MCF 10A (cell line): Measurements from ENCODE around the gene PHF10. TPM values are rescaled to one million over a fixed set of nuclear protein-coding genes. Genes with fewer than 3 reads are reported as not detected.

Experiments
- BruUV-seq: library from RNA; stranded (reverse); fragments of 400-500 nt; replicated peaks from 2 replicates; lab custom pipeline; 2021; lab: Mats Ljungman, UMichigan
- CTCF ChIA-PET: fragments of 300-600 bp; sonication (Branson Sonifier 250); formaldehyde crosslinking; extraction: SDS; loops from one replicate; lab custom pipeline; 2021; ENCODE audit warnings: antibody characterized with exemption, inconsistent platforms; lab: Yijun Ruan, JAX
- POLR2A ChIA-PET: fragments of 300-600, 350-650 bp; sonication (Branson Sonifier 250); formaldehyde crosslinking; extraction: SDS; loops from one replicate; lab custom pipeline; 2020; ENCODE audit warnings: antibody characterized with exemption, inconsistent platforms; lab: Yijun Ruan, JAX
- DNase-seq: peaks from one replicate; pipeline ENCODE4 v3.0.0-alpha.2; 2018; ENCODE audit not compliant: unreplicated experiment
- H3K27ac Mint-ChIP-seq: one replicate; pipeline ENCODE4 v1.8.0; 2022; ENCODE audit warnings: mild to moderate bottlenecking, low read depth, mixed read lengths; ENCODE audit not compliant: unreplicated experiment
- H3K27me3 Mint-ChIP-seq: one replicate; pipeline ENCODE4 v1.8.0; 2022; ENCODE audit warnings: mixed read lengths; ENCODE audit not compliant: insufficient read depth, unreplicated experiment
- H3K36me3 Mint-ChIP-seq: one replicate; pipeline ENCODE4 v1.8.0; 2022; ENCODE audit warnings: mild to moderate bottlenecking, moderate library complexity, mixed read lengths; ENCODE audit not compliant: insufficient read depth, unreplicated experiment
- H3K4me1 Mint-ChIP-seq: one replicate; pipeline ENCODE4 v1.8.0; 2022; ENCODE audit warnings: mixed read lengths; ENCODE audit not compliant: insufficient read depth, unreplicated experiment
- H3K4me3 Mint-ChIP-seq: one replicate; pipeline ENCODE4 v1.8.0; 2022; ENCODE audit warnings: mild to moderate bottlenecking, moderate library complexity, mixed read lengths; ENCODE audit not compliant: unreplicated experiment
- H3K9me3 Mint-ChIP-seq: one replicate; pipeline ENCODE4 v1.8.0; 2022; ENCODE audit warnings: mixed read lengths; ENCODE audit not compliant: unreplicated experiment
- intact Hi-C: fragments of 100-400 bp; cut with micrococcal nuclease; formaldehyde crosslinking; loops from 2 replicates; pipeline ENCODE4 v1.14.1; 2022
- total RNA-seq: library from RNA; stranded (reverse); gene quantifications from 2 replicates; pipeline ENCODE4 v1.2.3, GENCODE V29; 2022
- TF ChIP-seq, protein P1 (sequence below): fragments of 200-600 bp; IDR thresholded peaks from one replicate; pipeline ENCODE4 v1.8.0; 2022; ENCODE audit warnings: antibody characterized with exemption, mild to moderate bottlenecking; ENCODE audit not compliant: unreplicated experiment

The PHF10 gene
- total RNA-seq, 1 experiment from 2014 or later, result 27.2 TPM

DNA sequence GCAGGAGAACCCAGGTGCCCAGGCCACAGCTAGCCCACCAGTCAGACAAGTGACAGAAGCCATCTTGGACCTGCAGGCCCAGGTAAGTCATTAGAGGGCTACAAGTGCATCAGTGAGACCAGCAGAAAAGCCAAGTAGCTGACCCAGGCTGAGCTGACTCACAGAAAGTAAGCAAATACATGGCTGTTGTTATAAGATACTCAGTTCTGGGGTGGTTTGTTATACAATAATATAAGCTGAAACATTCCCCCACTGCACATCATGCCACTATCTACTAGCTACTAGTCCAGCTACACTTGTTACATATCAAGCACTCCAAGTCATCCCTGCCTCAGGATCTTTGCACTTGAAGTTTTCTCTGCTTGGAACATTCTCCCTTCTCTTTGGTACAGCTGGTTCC, 17.0 kb upstream of the PHF10 start:
- CTCF ChIA-PET, result interaction anchor here (0.7 kb wide), 1 partner anchor 506 kb away, joined by 3 read pairs; no protein-coding TSS in a partner anchor
- BruUV-seq, result no TSS peak
- DNase-seq, result no peak
- H3K4me1 Mint-ChIP-seq, result no peaks in the 10 kb centered on the region
- no peak overlapping the region for H3K27ac Mint-ChIP-seq
- H3K36me3 Mint-ChIP-seq, result no peaks in the 10 kb centered on the region
- no peaks in the 10 kb centered on the region for H3K9me3 Mint-ChIP-seq
- POLR2A ChIA-PET, result interaction anchor here (1.2 to 1.8 kb wide), 2 partner anchors 9 to 10 kb away, joined by 5 to 9 read pairs; partner anchors contain the start of genes DYNLT2 and ERMARD
- TF ChIP-seq, protein P1, sequence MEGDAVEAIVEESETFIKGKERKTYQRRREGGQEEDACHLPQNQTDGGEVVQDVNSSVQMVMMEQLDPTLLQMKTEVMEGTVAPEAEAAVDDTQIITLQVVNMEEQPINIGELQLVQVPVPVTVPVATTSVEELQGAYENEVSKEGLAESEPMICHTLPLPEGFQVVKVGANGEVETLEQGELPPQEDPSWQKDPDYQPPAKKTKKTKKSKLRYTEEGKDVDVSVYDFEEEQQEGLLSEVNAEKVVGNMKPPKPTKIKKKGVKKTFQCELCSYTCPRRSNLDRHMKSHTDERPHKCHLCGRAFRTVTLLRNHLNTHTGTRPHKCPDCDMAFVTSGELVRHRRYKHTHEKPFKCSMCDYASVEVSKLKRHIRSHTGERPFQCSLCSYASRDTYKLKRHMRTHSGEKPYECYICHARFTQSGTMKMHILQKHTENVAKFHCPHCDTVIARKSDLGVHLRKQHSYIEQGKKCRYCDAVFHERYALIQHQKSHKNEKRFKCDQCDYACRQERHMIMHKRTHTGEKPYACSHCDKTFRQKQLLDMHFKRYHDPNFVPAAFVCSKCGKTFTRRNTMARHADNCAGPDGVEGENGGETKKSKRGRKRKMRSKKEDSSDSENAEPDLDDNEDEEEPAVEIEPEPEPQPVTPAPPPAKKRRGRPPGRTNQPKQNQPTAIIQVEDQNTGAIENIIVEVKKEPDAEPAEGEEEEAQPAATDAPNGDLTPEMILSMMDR, result no peak
- peaks cover 9% of the 10 kb centered on the region for H3K27me3 Mint-ChIP-seq
- no peak overlapping the region for H3K4me3 Mint-ChIP-seq
- intact Hi-C loops, result no loop called here

DNA sequence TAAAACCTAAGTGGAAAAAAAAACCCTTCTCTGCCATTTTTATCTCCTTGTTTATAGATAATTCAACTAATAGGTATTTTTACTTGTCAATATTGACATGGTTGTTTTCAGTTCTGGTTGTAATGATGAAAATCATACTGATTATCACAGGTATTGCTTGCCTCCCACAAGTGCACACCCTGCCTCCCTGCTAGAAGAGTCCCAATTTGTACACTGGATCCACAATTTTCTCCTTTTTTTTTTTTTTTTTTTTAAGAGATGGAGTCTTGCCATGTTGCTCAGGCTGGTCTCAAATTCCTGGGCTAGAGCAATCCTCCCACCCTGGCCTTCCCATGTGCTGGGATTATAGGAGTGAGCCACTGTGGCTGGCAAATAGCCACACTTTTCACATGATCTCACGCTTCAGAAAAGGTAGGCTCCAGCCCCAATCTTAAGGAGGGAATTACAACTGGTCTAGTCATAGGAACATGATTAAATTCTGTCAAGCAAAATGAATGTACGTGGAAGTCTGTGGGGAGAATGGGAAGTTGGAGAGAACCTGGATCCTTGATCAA, 14.8 kb upstream of the PHF10 start:
- TF ChIP-seq, protein P1, result no peak
- intact Hi-C loops, result no loop called here
- H3K27me3 Mint-ChIP-seq, result peaks cover 31% of the 10 kb centered on the region
- CTCF ChIA-PET, result no interaction called here
- POLR2A ChIA-PET, result no interaction called here
- BruUV-seq, result no TSS peak
- no peaks in the 10 kb centered on the region for H3K9me3 Mint-ChIP-seq
- no peak for DNase-seq
- no peak overlapping the region for H3K4me3 Mint-ChIP-seq
- H3K4me1 Mint-ChIP-seq, result no peaks in the 10 kb centered on the region
- H3K36me3 Mint-ChIP-seq, result no peaks in the 10 kb centered on the region
- no peak overlapping the region for H3K27ac Mint-ChIP-seq

DNA sequence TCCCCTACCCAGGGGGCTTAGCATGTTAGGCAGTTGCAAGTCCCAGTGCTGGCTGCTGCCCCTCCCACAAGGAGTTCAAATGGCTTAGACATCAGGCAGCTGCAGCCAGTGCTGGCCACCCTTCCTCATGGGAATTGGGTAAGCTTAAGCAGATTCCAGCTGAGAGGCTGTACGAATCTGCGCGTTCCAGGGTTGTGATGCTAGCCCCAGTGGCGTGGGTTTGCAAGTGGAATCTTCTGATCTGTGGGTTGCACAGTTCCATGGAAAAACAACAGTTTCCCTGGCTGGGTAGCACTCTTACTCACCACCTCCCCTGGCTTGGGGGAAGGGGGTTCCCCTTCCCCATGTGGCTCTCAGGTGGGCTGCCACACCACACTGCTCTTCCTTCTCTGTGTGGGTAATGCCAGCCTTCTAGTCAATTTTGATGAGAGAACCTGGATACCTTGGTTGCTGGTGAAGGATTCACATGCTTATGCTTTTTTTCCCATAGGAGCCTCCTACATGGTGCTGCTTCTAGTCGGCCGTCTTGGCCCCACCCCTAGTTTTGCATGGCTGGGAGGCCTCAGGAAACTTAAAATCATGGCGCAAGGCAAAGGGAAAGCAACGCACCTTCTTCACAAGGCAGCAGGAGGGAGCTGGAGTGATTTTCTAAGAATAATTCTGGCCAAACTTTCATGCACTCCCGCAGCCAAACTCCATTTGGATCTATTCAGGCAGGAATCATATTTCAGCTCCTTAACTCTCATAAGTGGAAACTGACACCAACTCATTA, 14.1 kb upstream of the PHF10 start:
- no peaks in the 10 kb centered on the region for H3K4me1 Mint-ChIP-seq
- no peaks in the 10 kb centered on the region for H3K36me3 Mint-ChIP-seq
- H3K27me3 Mint-ChIP-seq, result peaks cover 31% of the 10 kb centered on the region
- TF ChIP-seq, protein P1, result no peak
- H3K27ac Mint-ChIP-seq, result no peak overlapping the region
- ChIA-PET POLR2A (no interaction called here), CTCF (no interaction called here)
- H3K4me3 Mint-ChIP-seq, result no peak overlapping the region
- no peak for DNase-seq
- intact Hi-C loops, result no loop called here
- no TSS peak for BruUV-seq
- H3K9me3 Mint-ChIP-seq, result no peaks in the 10 kb centered on the region

GRCh38 chr6:169729961-169730360, 5.7 kb upstream of the PHF10 start:
- intact Hi-C loops, result no loop called here
- ChIA-PET CTCF (no interaction called here), POLR2A (no interaction called here)
- TF ChIP-seq, protein P1, result no peak
- Mint-ChIP-seq H3K36me3 (no peaks in the 10 kb centered on the region), H3K4me3 (no peak overlapping the region), H3K4me1 (no peaks in the 10 kb centered on the region), H3K27ac (no peak overlapping the region), H3K27me3 (peaks cover 9% of the 10 kb centered on the region), H3K9me3 (no peaks in the 10 kb centered on the region)
- BruUV-seq, result no TSS peak
- no peak for DNase-seq
